ENCODE results near the gene FGF14.

DNA sequence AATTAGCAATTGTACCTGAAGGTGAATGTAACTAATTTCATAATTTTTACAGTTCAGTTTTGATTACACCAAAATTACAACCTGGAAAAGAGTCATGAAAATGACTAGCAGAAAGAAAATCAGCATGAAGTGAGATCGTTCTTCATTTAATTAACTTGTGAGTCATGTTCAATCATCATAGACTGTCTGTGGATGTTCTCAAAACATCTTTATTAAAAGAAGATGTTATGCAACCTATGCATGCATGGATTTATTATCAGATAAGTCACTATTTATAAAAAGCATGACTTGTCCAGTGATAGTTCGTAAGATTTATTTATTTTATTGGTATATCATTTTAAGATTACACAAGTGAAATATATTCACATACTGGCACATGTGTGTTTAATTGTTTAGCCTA, 703.4 kb downstream of the FGF14 start:
- TF ChIP-seq CTCF (IDR thresholded peaks at IDR 0.05) (no peak), EP300 (IDR thresholded peaks at IDR 0.05; ENCODE audit: low read depth) (no peak), POLR2A (IDR thresholded peaks at IDR 0.05) (no peak)
